ENCODE results near the gene LRRC42.
A peak's percentile ranks its signal among the peaks of the same experiment; 100 is the strongest.

The LRRC42 gene

GRCh38 chr1:53946252-53947171 lies at the start of gene LRRC42:
Gene LRRC42, plus strand, starts transcription at chr1:53946350. Its CDS starts 5,650 bp downstream, at chr1:53952000.
- H3K4me3 Mint-ChIP-seq = peak within 1 kb of the TSS; percentile 95 to 96 (median 95)
- no peak for TF ChIP-seq CTCF (IDR thresholded peaks at IDR 0.05; ENCODE audit: unreplicated experiment in 3 of 3)
- peak within 1 kb of the TSS; percentile 91 to 97 (median 93) for H3K27ac Mint-ChIP-seq

GRCh38 chr1:53896635-53897229 lies 49.4 kb upstream of the LRRC42 start:
- Mint-ChIP-seq H3K27ac (peak overlapping the region; percentile 57 to 84 (median 79)), H3K36me3 (ENCODE audit: low read depth) (no peaks in the 10 kb centered on the region), H3K27me3 (ENCODE audit: low read depth) (peaks cover 16% of the 10 kb centered on the region), H3K4me1 (peaks cover 45% of the 10 kb centered on the region), H3K4me3 (peak overlapping the region in 1 of 3 experiments; percentile 3), H3K9me3 (no peaks in the 10 kb centered on the region)
- no peak for TF ChIP-seq CTCF (IDR thresholded peaks at IDR 0.05; ENCODE audit: unreplicated experiment in 3 of 3)

More at GRCh38 chr1:53946252-53947171, at the start of gene LRRC42:
- Mint-ChIP-seq H3K27me3 (ENCODE audit: low read depth) (peaks cover 3% of the 10 kb centered on the region), H3K4me1 (peaks cover 59% of the 10 kb centered on the region), H3K9me3 (no peaks in the 10 kb centered on the region), H3K36me3 (ENCODE audit: low read depth) (peaks cover 22% of the 10 kb centered on the region)

- no peak for TF ChIP-seq CTCF (IDR thresholded peaks at IDR 0.05; ENCODE audit: unreplicated experiment in 3 of 3)
- peaks cover 55% of the 10 kb centered on the region for H3K4me1 Mint-ChIP-seq
Observed at GRCh38 chr1:53899206-53899628, 46.9 kb upstream of the LRRC42 start.

GRCh38 chr1:53899708-53900107 lies 46.4 kb upstream of the LRRC42 start:
- peaks cover 55% of the 10 kb centered on the region for H3K4me1 Mint-ChIP-seq
- TF ChIP-seq CTCF (IDR thresholded peaks at IDR 0.05; ENCODE audit: unreplicated experiment in 3 of 3) = no peak
- H3K27ac Mint-ChIP-seq = peak overlapping the region; percentile 72 to 82 (median 78)
- no peak overlapping the region for H3K4me3 Mint-ChIP-seq
- no peaks in the 10 kb centered on the region for H3K9me3 Mint-ChIP-seq
- peaks cover 7% of the 10 kb centered on the region for H3K27me3 Mint-ChIP-seq (ENCODE audit: low read depth)
- no peaks in the 10 kb centered on the region for H3K36me3 Mint-ChIP-seq (ENCODE audit: low read depth)

More at GRCh38 chr1:53899206-53899628, 46.9 kb upstream of the LRRC42 start:
- Mint-ChIP-seq H3K27me3 (ENCODE audit: low read depth) (peaks cover 8% of the 10 kb centered on the region), H3K36me3 (ENCODE audit: low read depth) (no peaks in the 10 kb centered on the region), H3K4me3 (peak overlapping the region in 1 of 3 experiments; percentile 40), H3K9me3 (no peaks in the 10 kb centered on the region), H3K27ac (peak overlapping the region; percentile 72 to 82 (median 78))

GRCh38 chr1:53902235-53903138 lies 43.7 kb upstream of the LRRC42 start:
- H3K27ac Mint-ChIP-seq = peak overlapping the region in 2 of 3 experiments; percentile 55 to 63
- H3K27me3 Mint-ChIP-seq (ENCODE audit: low read depth) = peaks cover 4% of the 10 kb centered on the region
- no peak for TF ChIP-seq CTCF (IDR thresholded peaks at IDR 0.05; ENCODE audit: unreplicated experiment in 3 of 3)
- peaks cover 42% of the 10 kb centered on the region for H3K4me1 Mint-ChIP-seq
- no peaks in the 10 kb centered on the region for H3K9me3 Mint-ChIP-seq
- H3K4me3 Mint-ChIP-seq = no peak overlapping the region
- H3K36me3 Mint-ChIP-seq (ENCODE audit: low read depth) = no peaks in the 10 kb centered on the region
